Parathyroid adenoma (tissue), 2 donors: Measurements from ENCODE around the gene BSDC1.
"Not testable (repeated sequence)": the region's sequence is repeated elsewhere in the genome, so short reads cannot be mapped to it uniquely, and the experiment has no call there.

Experiments used
- H2AFZ ChIP-seq: fragments of 300-600 bp; sonication (generic); one replicate; pipeline ENCODE4 v1.7.0; 2017; ENCODE audit warnings: antibody characterized with exemption, mild to moderate bottlenecking
- H3K27ac ChIP-seq: fragments of 300-600 bp; sonication (generic); one replicate; pipeline ENCODE4 v1.7.0; 2017
- H3K27me3 ChIP-seq: fragments of 300-600 bp; sonication (generic); one replicate; pipeline ENCODE4 v1.7.0; 2017; ENCODE audit warnings: low read length; ENCODE audit not compliant: control insufficient read depth, insufficient read depth
- H3K36me3 ChIP-seq: fragments of 300-600 bp; sonication (generic); one replicate; pipeline ENCODE4 v1.7.0; 2017; ENCODE audit warnings: low read length; ENCODE audit not compliant: control insufficient read depth, insufficient read depth
- H3K4me1 ChIP-seq: fragments of 300-600 bp; sonication (generic); one replicate; pipeline ENCODE4 v1.7.0; 2017; ENCODE audit warnings: control low read depth
- H3K4me2 ChIP-seq: fragments of 300-600 bp; sonication (generic); one replicate; pipeline ENCODE4 v1.7.0; 2017; ENCODE audit warnings: low read length
- H3K4me3 ChIP-seq: fragments of 300-600 bp; sonication (generic); one replicate; pipeline ENCODE4 v1.7.0; 2017; ENCODE audit warnings: low read depth, low read length
- H3K79me2 ChIP-seq: fragments of 300-600 bp; sonication (generic); one replicate; pipeline ENCODE4 v1.7.0; 2017; ENCODE audit warnings: control low read depth
- H3K9ac ChIP-seq: fragments of 300-600 bp; sonication (generic); one replicate; pipeline ENCODE4 v1.7.0; 2017; ENCODE audit warnings: mild to moderate bottlenecking
- H3K9me3 ChIP-seq: fragments of 300-600 bp; sonication (generic); one replicate; pipeline ENCODE4 v1.7.0; 2017; ENCODE audit warnings: low read length; ENCODE audit not compliant: control insufficient read depth
- TF ChIP-seq, protein P1 (sequence below): fragments of 300-600 bp; sonication (generic); IDR thresholded peaks from one replicate; pipeline ENCODE4 v1.7.0; 2017; ENCODE audit warnings: antibody characterized with exemption, mild to moderate bottlenecking
- donor health status: primary hyperparathyroidism.

BSDC1 gene

DNA sequence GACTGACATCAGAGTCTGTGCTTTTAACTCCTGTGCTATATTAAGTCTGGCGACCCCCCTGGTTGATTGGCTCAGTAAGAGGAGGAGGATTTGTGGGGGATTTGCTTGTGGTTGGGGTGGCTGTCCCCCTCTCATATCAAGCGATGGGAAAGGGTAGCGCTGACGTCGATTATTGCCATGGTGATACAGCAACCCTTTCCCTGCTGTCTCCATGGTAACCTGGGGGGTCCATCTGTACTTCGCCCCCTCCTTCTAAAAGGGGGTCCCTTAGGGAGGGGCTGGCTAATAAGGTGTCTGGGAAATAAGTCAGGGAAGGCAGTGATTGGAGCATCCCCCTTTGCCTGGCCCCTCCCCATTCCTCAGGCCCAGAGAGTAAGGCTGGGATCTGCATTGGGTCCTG lies 36.6 kb downstream of the BSDC1 start:
- Histone ChIP-seq H3K79me2 (no peaks in the 10 kb centered on the region), H3K4me1 (no peaks in the 10 kb centered on the region), H3K36me3 (no peaks in the 10 kb centered on the region), H3K4me2 (no peak overlapping the region), H3K9me3 (no peaks in the 10 kb centered on the region), H3K4me3 (no peak overlapping the region), H3K9ac (no peak overlapping the region), H3K27ac (no peak overlapping the region), H2AFZ (no peak overlapping the region), H3K27me3 (no peaks in the 10 kb centered on the region)
- TF ChIP-seq, protein P1, sequence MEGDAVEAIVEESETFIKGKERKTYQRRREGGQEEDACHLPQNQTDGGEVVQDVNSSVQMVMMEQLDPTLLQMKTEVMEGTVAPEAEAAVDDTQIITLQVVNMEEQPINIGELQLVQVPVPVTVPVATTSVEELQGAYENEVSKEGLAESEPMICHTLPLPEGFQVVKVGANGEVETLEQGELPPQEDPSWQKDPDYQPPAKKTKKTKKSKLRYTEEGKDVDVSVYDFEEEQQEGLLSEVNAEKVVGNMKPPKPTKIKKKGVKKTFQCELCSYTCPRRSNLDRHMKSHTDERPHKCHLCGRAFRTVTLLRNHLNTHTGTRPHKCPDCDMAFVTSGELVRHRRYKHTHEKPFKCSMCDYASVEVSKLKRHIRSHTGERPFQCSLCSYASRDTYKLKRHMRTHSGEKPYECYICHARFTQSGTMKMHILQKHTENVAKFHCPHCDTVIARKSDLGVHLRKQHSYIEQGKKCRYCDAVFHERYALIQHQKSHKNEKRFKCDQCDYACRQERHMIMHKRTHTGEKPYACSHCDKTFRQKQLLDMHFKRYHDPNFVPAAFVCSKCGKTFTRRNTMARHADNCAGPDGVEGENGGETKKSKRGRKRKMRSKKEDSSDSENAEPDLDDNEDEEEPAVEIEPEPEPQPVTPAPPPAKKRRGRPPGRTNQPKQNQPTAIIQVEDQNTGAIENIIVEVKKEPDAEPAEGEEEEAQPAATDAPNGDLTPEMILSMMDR = no peak

DNA sequence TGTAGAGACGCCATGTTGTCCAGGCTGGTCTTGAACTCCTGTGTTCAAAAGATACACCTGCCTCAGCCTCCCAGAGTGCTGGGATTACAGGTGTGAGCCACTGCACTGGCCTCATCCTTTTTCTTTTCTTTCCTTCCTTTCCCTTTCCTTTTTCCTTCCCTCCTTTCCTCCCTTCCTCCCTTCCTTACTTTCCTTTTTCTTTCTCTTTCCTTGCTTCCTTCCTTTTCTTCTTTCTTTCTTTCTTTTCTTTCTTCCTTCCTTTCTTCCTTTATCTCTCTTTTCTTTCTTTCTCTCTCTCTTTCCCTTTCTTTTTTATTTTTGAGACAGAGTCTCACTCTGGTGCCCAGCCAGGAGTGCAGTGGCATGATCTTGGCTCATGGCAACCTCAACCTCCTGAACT lies 37.8 kb downstream of the BSDC1 start:
- TF ChIP-seq, protein P1 = no peak
- Histone ChIP-seq H3K4me1 (no peaks in the 10 kb centered on the region), H3K4me2 (no peak overlapping the region), H3K4me3 (no peak overlapping the region), H2AFZ (no peak overlapping the region), H3K36me3 (no peaks in the 10 kb centered on the region), H3K27me3 (no peaks in the 10 kb centered on the region), H3K9ac (no peak overlapping the region), H3K79me2 (no peaks in the 10 kb centered on the region), H3K27ac (no peak overlapping the region), H3K9me3 (no peaks in the 10 kb centered on the region)

DNA sequence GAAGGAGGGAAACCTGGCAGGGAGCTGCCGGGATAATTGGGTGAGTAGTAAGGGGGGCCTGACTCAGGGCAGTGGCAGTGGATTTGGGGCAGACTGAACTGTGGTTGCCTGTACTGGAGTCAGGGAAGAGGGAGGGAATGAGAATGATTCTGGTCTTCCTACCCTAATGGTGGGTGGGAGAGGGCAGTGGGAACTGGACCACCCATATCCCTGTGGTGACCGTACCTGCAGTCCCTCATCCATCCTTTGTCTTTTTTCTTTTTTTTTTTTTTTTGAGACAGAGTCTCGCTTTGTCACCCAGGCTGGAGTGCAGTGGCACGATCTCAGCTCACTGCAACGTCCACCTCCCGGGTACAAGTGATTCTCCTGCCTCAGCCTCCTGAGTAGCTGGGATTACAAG lies 38.5 kb downstream of the BSDC1 start:
- H3K36me3 ChIP-seq, H3K4me1 ChIP-seq: not testable (repeated sequence)

DNA sequence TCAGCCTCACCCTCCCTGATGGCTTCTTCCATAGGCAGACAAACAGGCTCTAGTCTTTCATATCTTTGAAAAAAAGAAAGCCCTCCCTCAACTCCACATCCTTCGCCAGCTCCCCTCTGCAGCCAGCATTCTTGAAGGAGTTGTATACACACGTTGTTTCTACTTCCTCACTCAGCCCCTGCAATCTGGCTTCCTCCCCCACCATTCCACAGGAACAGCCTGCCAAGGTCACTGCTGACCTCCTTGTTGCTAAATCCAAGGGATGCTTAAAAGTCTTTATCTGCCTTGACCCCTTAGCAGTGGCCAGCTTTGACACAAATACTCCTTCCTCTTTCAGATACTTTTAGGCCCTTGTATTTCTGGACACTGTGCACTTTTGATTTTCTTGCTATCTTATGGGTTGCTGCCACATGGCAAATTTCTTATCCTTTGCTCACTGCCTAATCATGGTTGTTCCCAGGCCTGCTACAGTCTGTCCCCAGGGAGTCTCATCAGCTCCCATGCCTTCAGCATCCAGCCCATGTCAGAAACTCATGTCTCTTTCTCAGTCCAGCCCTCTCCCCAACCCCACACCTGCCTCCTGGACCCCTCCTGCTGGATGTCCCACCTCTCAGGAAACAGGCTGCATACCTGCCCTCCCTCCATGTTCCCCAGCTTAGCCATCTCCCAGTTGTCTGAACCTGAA lies 40.2 kb downstream of the BSDC1 start:
- Histone ChIP-seq H3K36me3 (no peaks in the 10 kb centered on the region), H3K4me3 (no peak overlapping the region), H3K27me3 (no peaks in the 10 kb centered on the region), H2AFZ (no peak overlapping the region), H3K79me2 (no peaks in the 10 kb centered on the region), H3K27ac (no peak overlapping the region), H3K9me3 (no peaks in the 10 kb centered on the region), H3K4me1 (no peaks in the 10 kb centered on the region), H3K4me2 (no peak overlapping the region), H3K9ac (no peak overlapping the region)
- TF ChIP-seq, protein P1 = no peak

More for the DNA sequence above, 38.5 kb downstream of the BSDC1 start:
- not testable (repeated sequence) for H3K4me3 ChIP-seq, H2AFZ ChIP-seq, H3K4me2 ChIP-seq, H3K27me3 ChIP-seq, H3K79me2 ChIP-seq, H3K9me3 ChIP-seq, H3K27ac ChIP-seq, H3K9ac ChIP-seq

DNA sequence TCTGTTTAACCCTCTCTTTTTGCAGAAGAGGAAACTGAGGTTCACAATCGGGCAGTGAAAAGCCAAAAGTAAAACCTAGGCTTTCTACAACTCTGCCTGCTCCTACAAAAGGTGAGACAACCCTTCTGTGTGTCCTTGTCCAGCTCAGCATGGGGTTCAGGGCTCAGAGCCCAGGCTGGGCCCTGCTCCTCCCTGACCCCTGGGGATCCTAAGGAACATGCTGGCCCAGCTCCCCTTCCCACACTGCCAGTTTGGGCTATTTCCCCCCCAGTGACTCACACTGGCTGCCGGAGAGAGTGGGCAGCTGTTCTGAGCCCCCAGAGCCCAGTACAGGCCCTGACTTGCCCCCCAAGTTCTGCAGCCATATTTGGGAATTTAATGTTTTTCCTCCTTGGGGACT lies 40.8 kb downstream of the BSDC1 start:
- H3K27me3 ChIP-seq = no peaks in the 10 kb centered on the region
- H2AFZ ChIP-seq = no peak overlapping the region
- H3K36me3 ChIP-seq = no peaks in the 10 kb centered on the region
- H3K9ac ChIP-seq = no peak overlapping the region
- no peaks in the 10 kb centered on the region for H3K9me3 ChIP-seq
- H3K27ac ChIP-seq = no peak overlapping the region
- H3K4me1 ChIP-seq = no peaks in the 10 kb centered on the region
- no peak overlapping the region for H3K4me3 ChIP-seq
- TF ChIP-seq, protein P1 = no peak
- no peaks in the 10 kb centered on the region for H3K79me2 ChIP-seq
- no peak overlapping the region for H3K4me2 ChIP-seq
